ENCODE data around the gene CHKB. TPM values are rescaled to one million over a fixed set of nuclear protein-coding genes. Genes with fewer than 3 reads are reported as not detected.

The CHKB gene, protein sequence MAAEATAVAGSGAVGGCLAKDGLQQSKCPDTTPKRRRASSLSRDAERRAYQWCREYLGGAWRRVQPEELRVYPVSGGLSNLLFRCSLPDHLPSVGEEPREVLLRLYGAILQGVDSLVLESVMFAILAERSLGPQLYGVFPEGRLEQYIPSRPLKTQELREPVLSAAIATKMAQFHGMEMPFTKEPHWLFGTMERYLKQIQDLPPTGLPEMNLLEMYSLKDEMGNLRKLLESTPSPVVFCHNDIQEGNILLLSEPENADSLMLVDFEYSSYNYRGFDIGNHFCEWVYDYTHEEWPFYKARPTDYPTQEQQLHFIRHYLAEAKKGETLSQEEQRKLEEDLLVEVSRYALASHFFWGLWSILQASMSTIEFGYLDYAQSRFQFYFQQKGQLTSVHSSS
- total RNA-seq = 10 to 100 TPM; 28.3 to 85.6 (median 34.9) TPM

DNA sequence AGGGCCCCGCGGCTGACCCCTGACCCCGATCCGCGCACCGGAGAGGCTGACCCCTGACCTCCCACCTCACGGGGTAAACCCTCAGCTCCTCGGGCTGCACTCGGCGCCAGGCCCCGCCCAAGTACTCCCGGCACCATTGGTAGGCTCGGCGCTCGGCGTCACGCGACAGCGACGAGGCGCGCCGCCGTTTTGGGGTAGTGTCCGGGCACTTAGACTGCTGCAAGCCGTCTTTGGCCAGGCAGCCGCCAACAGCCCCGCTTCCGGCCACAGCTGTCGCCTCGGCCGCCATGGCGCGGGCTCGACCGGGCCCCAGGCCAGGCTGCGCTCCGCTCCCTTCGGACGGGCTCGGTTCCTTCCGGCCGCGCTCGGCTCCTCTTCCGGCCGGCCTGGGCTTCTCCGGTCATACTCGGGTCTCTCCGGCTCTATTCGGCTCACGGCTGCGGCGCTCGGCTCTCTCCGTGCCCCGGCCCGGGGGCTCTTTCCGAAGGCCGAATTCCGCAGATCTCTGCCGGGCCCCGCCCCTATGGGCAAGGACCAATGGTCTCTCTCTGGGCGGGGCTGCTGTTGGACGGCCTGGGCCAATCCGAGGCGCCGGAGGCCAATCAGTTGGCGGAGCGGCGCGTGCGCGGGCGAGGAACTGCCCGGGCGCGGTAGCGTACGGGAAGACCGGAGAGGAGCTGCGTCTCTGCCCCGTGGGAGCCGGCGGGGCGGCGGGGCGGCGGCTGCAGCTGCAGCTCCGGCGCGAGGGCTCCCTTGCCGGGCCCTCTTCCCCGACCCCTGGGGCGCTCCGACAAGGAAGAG, at the start of gene CHKB:
Gene CHKB (minus strand): TSS at position 357 of the 801 bp plus-strand sequence. CDS start 68 bp downstream, at position 289.
- DNase-seq (ENCODE audit: low spot score) (peak; percentile 90), ATAC-seq (ENCODE audit: low FRiP score) (peak; percentile 99)
- TF ChIP-seq, protein P1, sequence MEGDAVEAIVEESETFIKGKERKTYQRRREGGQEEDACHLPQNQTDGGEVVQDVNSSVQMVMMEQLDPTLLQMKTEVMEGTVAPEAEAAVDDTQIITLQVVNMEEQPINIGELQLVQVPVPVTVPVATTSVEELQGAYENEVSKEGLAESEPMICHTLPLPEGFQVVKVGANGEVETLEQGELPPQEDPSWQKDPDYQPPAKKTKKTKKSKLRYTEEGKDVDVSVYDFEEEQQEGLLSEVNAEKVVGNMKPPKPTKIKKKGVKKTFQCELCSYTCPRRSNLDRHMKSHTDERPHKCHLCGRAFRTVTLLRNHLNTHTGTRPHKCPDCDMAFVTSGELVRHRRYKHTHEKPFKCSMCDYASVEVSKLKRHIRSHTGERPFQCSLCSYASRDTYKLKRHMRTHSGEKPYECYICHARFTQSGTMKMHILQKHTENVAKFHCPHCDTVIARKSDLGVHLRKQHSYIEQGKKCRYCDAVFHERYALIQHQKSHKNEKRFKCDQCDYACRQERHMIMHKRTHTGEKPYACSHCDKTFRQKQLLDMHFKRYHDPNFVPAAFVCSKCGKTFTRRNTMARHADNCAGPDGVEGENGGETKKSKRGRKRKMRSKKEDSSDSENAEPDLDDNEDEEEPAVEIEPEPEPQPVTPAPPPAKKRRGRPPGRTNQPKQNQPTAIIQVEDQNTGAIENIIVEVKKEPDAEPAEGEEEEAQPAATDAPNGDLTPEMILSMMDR (IDR thresholded peaks at IDR 0.05) = no peak

DNA sequence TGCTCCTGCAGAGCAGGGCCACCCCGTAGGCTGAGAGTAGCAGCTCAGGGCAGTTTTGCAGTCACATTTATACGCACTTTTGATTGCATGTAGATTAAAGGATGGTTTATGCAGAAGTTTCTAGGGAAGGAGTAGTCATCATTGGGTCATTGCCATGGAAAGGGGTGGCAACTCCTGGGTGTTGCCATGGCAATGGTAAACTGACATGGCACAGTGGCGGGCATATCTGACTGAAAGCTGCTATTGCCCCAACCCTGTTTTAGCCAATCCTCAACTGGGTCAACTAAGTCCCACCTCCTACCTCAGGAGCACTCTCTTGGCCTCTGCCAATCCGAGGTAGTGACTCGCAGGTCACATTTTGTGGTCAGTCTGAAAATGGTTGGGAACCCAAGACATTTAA, 47.7 kb upstream of the CHKB start:
- no peak for ATAC-seq (ENCODE audit: low FRiP score)
- DNase-seq (ENCODE audit: low spot score) = no peak

DNA sequence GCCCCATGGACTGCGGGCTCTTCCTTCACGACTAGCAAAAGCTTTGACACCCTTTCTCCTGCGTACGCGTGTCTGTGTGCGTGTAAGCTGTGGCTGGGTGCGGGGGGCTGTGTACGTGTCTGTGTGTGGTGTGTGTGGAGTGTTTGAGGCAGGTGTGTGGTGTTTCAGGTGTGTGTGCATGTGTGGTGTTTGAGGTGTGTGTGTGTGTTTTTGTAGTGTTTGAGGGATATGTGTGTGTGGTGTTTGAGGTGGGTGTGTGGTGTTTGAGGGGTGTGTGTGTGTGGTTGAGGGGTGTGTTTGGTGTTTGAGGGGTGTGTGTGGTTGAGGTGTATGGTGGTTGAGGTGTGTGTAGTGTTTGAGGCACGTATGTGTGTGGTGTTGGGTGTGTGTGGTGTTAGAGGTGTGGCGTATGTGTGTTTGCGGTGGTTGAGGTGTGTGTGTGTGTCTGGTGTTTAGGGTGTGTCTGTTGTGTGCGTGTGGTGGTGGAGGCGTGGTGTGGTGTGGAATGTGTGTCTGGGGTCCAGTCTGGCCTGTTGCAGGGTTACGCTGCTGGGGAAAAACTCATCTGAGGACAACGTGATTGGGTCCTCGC, 46.0 kb upstream of the CHKB start:
- no peak for DNase-seq (ENCODE audit: low spot score)
- TF ChIP-seq, protein P1 (IDR thresholded peaks at IDR 0.05) = no peak
- no peak for ATAC-seq (ENCODE audit: low FRiP score)

More for the DNA sequence above, 47.7 kb upstream of the CHKB start:
- TF ChIP-seq, protein P1 (IDR thresholded peaks at IDR 0.05) = no peak

DNA sequence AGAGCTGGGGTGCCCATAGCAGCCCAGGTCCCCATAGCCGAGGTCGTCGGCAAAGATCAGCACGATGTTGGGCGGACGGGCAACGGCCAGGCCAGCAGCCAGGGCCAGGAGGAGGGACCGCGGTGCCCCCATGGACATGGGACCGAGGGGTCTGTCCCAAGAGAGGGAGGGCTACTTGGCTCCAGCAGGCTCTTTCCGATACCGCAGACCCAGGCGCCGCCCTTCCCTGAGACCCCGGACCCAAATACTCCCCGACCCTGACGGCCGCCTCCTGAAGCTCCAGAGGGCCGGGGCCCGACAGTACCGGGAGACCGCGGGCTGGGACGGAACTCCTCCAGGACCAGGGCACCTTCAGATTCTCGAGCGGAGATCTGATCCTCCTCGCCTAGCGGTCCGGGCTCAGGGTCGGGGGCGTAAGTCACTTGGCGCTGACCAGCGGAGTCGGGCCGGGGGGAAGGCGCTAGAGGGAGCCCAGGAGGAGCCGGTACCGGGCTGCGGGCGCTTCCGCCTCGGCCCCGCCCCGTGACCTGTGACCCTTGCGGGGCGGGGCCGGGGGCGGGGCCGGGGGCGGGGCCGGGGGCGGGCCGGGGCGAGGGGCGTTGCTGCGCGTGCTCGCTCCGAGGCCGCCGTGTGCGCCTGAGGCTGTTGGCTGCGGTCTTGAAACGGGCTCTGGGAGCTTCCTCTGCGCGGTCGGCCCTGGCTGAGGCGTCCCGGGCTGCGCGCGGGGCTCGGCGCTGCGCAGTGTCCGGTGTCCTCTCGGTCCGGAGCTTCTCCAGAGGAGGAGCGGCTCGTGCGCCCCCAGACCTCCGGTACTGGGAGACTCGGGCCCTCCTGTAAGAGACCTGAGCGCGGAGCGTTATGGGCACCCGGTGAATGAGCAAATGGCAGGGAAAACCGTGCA, 45.2 kb upstream of the CHKB start, which contains the start of gene ARSA:
Gene ARSA (minus strand): TSS at position 511 of the 901 bp plus-strand sequence. CDS start 373 bp downstream, at position 138.
- no peak for DNase-seq (ENCODE audit: low spot score)
- TF ChIP-seq, protein P1 (IDR thresholded peaks at IDR 0.05) = no peak

DNA sequence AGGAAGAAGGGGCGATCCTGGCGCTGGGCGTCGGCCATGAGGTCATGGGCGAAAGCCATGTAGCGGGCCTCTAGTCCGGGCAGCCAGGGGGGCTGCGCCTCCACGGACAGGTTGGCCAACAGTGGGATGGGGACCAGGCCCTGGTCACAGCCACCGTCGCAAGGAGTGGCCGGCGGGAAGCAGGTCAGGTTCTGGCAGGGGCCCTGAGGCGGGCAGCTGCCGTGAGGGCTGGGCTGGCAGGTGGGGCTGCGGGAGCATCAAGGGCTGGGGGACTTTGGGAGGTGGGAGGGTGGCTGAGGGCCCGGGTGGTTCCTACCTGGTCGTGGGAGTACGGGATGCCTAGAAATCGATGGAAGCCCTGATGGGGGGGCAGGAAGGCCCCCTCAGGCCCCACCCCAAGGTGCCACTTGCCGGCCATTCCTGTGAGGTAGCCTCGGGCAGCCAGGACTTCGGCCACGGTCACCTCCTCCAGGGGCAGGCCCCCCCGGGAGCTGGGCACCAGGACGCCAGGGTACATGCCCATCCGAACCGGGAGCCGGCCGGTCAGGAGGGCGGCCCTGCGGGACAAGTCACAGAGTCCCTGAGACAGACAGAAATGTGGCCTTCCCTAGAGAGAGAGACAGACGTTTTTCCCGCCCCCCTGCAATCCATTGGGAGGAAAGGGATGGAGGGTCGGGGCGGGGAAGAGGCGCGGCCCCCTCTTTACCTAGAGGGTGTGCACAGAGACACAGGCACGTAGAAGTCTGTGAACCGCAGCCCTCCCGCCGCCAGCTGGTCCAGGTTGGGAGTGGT, 44.4 kb upstream of the CHKB start:
- DNase-seq (ENCODE audit: low spot score) (no peak), ATAC-seq (ENCODE audit: low FRiP score) (peak; percentile 1)
- TF ChIP-seq, protein P1 (IDR thresholded peaks at IDR 0.05) = no peak

More for the DNA sequence above, 45.2 kb upstream of the CHKB start, which contains the start of gene ARSA:
- peak; percentile 90 for ATAC-seq (ENCODE audit: low FRiP score)
